ENCODE data around the gene ATXN7.

The ATXN7 gene

DNA sequence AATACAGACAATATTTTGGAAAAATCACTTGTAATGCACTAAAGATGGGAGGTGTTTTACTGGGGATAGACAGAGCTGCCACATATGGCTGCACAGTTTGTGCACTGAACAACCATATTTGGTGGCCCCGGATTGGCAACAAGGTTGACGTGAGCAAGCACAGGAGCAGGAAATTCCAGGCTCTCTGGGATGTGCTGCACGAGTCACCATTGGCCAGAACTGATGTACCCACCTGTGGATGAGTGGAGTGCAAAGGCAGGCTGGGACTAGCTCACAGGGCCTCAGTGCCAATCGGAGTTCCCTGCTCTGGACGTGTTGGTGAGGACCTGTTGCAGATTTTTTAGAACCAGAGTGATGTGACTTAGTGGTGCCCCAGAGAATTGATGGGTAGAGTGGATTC, 90.5 kb downstream of the ATXN7 start:
- no peak overlapping the region for H3K27ac ChIP-seq
- no peak for TF ChIP-seq ZFX (IDR thresholded peaks at IDR 0.05; ENCODE audit: borderline replicate concordance)

DNA sequence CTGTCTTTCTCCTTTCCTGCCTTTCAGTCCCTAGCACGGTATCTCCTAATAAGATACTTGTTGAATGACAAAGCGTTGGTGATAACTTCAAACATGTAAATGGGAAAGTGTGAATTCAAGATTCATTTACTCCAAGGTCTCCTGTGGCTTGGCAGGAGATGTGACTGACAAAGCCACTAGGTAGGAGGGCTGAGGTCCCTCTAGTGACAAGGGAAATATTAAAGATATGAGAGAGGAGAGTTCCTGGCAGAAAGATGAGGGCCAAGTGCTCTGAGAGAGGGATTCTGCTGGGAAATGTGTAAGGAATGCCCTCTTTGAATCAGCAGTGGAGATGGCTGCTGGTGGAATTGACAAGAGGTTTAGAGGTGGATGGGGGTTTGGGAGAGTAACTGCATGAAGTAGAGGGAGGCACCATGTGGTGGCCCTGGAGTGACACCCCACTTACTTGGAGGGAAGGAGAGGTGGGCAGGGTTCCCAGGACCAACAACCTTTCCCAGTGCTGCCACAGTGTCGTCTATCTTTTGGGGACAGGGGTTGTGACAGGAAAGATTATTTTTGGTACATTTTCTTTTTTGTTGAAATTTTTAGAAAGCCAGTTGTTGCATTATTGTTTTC, 91.5 kb downstream of the ATXN7 start:
- no peak for TF ChIP-seq ZFX (IDR thresholded peaks at IDR 0.05; ENCODE audit: borderline replicate concordance)
- peak overlapping the region; percentile 29 for H3K27ac ChIP-seq

DNA sequence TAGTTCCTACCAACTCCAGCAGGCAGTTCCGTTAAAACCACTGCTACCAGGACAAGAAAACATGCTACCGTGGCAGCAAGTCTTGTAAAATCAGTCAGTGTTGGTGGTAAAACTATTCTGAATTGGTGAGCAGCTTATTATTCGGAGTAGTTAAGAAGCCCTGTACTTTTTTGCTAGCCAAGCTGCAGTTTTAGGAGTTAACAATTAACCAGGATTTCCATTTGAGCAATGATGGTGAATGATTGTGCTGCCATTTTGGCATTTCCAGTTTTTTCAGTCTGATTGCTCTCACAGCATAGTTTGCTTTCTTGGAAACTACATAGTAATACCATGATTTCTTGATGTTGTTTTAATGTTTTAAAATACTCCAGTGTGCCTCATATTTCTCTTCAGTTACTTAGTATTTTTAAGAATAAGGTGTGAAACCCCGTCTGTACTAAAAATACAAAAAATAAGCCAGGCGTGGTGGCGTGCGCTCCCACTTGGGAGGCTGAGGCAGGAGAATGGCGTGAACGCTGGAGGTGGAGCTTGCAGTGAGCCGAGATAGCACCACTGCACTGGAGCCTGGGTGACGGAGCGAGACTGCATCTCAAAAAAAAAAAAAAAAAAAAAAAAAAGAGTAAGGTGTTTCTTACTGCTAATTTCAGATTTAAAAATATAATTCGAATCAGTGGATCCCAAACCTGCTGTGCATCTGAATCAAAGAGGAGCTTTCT, 92.3 kb downstream of the ATXN7 start:
- no peak for TF ChIP-seq ZFX (IDR thresholded peaks at IDR 0.05; ENCODE audit: borderline replicate concordance)
- TF ChIP-seq, protein P1, sequence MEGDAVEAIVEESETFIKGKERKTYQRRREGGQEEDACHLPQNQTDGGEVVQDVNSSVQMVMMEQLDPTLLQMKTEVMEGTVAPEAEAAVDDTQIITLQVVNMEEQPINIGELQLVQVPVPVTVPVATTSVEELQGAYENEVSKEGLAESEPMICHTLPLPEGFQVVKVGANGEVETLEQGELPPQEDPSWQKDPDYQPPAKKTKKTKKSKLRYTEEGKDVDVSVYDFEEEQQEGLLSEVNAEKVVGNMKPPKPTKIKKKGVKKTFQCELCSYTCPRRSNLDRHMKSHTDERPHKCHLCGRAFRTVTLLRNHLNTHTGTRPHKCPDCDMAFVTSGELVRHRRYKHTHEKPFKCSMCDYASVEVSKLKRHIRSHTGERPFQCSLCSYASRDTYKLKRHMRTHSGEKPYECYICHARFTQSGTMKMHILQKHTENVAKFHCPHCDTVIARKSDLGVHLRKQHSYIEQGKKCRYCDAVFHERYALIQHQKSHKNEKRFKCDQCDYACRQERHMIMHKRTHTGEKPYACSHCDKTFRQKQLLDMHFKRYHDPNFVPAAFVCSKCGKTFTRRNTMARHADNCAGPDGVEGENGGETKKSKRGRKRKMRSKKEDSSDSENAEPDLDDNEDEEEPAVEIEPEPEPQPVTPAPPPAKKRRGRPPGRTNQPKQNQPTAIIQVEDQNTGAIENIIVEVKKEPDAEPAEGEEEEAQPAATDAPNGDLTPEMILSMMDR (IDR thresholded peaks at IDR 0.05), result no peak
- H3K27ac ChIP-seq, result peak overlapping the region; percentile 29

DNA sequence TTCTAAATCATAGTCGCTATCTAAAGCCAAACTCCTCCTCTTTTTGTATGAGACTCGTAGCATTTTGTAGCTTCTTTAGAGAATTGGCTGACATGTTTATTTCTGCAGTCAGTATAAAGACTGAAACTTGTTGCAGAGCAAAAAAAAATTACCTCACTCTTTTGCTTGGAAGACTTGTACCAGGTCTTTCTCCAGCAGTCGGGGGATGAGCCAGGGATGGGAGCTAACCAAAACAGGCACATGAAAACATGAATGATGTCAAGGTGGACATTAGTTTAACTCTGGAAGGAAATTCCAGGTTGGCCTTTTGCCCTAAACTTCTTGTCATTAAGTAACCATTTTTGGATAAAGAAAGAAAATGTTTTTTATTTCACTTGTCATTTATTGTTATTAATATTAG, 95.5 kb downstream of the ATXN7 start:
- TF ChIP-seq, protein P1 (IDR thresholded peaks at IDR 0.05), result no peak
- TF ChIP-seq ZFX (IDR thresholded peaks at IDR 0.05; ENCODE audit: borderline replicate concordance), result no peak
- no peak overlapping the region for H3K27ac ChIP-seq

DNA sequence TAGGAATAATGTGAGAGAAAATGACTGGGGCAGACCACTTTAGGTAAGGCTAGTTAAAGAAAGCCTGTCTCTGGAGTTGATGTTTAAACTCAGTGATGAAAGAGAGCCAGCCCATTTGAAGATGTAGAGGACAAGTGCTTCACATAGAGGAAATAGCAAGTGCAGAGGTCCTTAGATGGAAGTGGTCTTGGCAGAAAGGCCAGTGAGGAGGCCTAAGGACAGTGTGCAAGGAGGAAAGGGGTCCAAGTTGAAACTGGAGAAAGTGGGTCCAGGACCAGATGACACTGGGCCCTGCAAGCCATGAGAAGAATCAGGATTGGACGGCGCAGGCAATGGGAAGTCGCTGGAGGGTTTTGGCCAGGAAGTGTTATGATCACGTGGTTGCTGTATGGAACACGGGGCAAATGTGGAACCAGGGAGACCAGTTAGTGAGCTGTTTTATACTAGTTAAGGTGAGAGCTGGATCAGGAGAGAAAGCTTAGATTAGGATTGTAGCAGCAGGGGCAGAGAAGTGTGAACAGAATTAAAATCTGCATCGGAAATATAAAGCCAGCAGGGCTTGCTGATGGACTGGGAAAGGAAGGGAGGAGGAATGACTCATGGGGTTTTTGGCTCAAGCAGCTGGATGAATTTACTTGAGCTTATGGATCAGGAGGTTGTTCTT, 96.5 kb downstream of the ATXN7 start:
- no peak overlapping the region for H3K27ac ChIP-seq

DNA sequence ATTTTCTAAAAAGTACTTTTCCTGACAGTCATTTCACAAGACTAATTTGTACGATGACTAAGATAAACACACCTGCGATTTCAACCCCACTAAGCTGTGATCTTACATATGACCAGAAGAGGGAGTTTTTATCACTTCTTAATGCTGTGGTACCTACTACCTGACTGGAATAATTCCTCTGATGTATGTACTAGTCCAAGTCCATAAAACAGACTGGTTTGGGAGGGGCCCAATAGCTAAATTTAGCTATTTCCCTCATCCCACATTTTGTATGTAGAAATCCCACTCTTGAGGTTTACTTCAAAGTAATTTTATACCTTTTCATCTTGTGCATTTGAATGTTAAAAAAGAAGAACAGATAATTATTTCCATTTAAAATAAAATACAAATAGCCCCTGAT, 98.2 kb downstream of the ATXN7 start:
- H3K27ac ChIP-seq, result no peak overlapping the region
- no peak for TF ChIP-seq ZFX (IDR thresholded peaks at IDR 0.05; ENCODE audit: borderline replicate concordance)
- TF ChIP-seq, protein P1 (IDR thresholded peaks at IDR 0.05), result peak; percentile 78

More for the DNA sequence above, 96.5 kb downstream of the ATXN7 start:
- TF ChIP-seq ZFX (IDR thresholded peaks at IDR 0.05; ENCODE audit: borderline replicate concordance), result no peak
- TF ChIP-seq, protein P1 (IDR thresholded peaks at IDR 0.05), result no peak

DNA sequence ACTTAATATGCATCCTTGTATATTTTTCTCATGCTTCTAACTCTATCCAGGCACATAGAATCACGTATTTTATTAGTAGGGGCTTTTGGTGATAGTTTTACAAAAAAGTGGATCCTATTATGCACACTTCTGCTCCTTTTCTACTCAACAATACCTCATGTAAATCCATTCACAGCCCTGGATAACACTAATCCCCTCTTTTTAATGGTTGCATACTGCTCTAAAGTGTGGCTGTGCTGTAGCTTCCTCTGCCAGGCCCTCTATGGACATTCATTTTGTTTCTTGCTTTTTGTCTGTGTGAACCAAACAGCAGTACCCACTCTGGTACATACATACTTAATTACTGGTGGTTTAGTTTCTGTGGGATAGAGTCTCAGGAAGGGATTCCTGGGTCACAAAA, 99.8 kb downstream of the ATXN7 start:
- TF ChIP-seq, protein P1 (IDR thresholded peaks at IDR 0.05), result no peak
- H3K27ac ChIP-seq, result no peak overlapping the region

Data from 22Rv1 (cell line).